SK-N-SH (cell line): ENCODE results near the gene VIPR2. TPM values are rescaled to one million over a fixed set of nuclear protein-coding genes. Genes with fewer than 3 reads are reported as not detected.

Experiments
- CTCF ChIA-PET: fragments of 300-600, 350-600 bp; formaldehyde crosslinking; extraction: SDS; loops from one replicate; lab custom pipeline; 2021; lab: Yijun Ruan, JAX
- POLR2A ChIA-PET: fragments of 350-600 bp; sonication (Branson Sonifier 250); formaldehyde crosslinking; extraction: SDS; loops from one replicate; lab custom pipeline; 2020; ENCODE audit warnings: antibody characterized with exemption, inconsistent platforms; lab: Yijun Ruan, JAX
- DNase-seq: peaks from one replicate; pipeline ENCODE4 v3.0.0; 2012
- H2AFZ ChIP-seq: fragments of 200-600 bp; sonication (generic); 2 replicates; pipeline ENCODE4 v1.8.1; 2016; ENCODE audit warnings: antibody characterized with exemption, mild to moderate bottlenecking, low read depth
- H3F3A ChIP-seq: fragments of 200-600 bp; sonication (generic); replicated peaks from 2 replicates; pipeline ENCODE3; 2016; ENCODE audit warnings: antibody characterized with exemption, mild to moderate bottlenecking; ENCODE audit not compliant: insufficient read depth
- H3K27ac ChIP-seq, 2 experiments: fragments of 200-500 bp in 1 of 2; fragments of 200-600 bp in 1 of 2; sonication (Bioruptor generic) in 1 of 2; sonication (generic), shearing (Covaris generic) in 1 of 2; 2 replicates each; pipeline versions ENCODE4 v1.5.1 to v1.6.1; 2014 to 2016; ENCODE audit warnings: low read depth in 2 of 2, inconsistent platforms in 1 of 2, low read length in 1 of 2, mild to moderate bottlenecking in 1 of 2, mixed read lengths in 1 of 2
- H3K27me3 ChIP-seq: fragments of 200-600 bp; sonication (generic), shearing (Covaris generic); 2 replicates; pipeline ENCODE4 v1.6.1; 2016; ENCODE audit warnings: mixed run types; ENCODE audit not compliant: insufficient read depth
- H3K36me3 ChIP-seq, 2 experiments: fragments of 200-500 bp in 1 of 2; fragments of 200-600 bp in 1 of 2; sonication (Bioruptor generic) in 1 of 2; sonication (generic) in 1 of 2; replicated peaks in 1 of 2; 2 replicates each; pipeline versions ENCODE3 to v1.5.1; 2014 to 2016; ENCODE audit warnings: low read length in 1 of 2, mild to moderate bottlenecking in 1 of 2; ENCODE audit not compliant: insufficient read depth in 2 of 2, control insufficient read depth in 1 of 2
- H3K4me1 ChIP-seq, 2 experiments: fragments of 200-500 bp in 1 of 2; fragments of 200-600 bp in 1 of 2; sonication (Bioruptor generic) in 1 of 2; sonication (generic), shearing (Covaris generic) in 1 of 2; 2 replicates each; pipeline versions ENCODE4 v1.5.1 to v1.6.1; 2014 to 2016; ENCODE audit warnings: low read depth in 1 of 2, low read length in 1 of 2, mixed run types in 1 of 2; ENCODE audit not compliant: insufficient read depth in 2 of 2, control insufficient read depth in 1 of 2
- H3K4me2 ChIP-seq: fragments of 200-600 bp; sonication (generic), shearing (Covaris generic); 2 replicates; pipeline ENCODE4 v1.6.1; 2017; ENCODE audit warnings: mixed run types
- H3K4me3 ChIP-seq, 2 experiments: fragments of 200-500 bp in 1 of 2; fragments of 200-600 bp in 1 of 2; sonication (Bioruptor generic) in 1 of 2; sonication (generic), shearing (Covaris generic) in 1 of 2; 2 replicates each; pipeline versions ENCODE4 v1.5.1 to v1.8.1; 2014 to 2016; ENCODE audit warnings: low read depth in 2 of 2, inconsistent platforms in 1 of 2, low read length in 1 of 2, mild to moderate bottlenecking in 1 of 2, mixed read lengths in 1 of 2, moderate library complexity in 1 of 2
- H3K79me2 ChIP-seq: fragments of 200-600 bp; sonication (generic); 2 replicates; pipeline ENCODE4 v1.8.1; 2017; ENCODE audit warnings: mild to moderate bottlenecking; ENCODE audit not compliant: insufficient read depth
- H3K9ac ChIP-seq: fragments of 200-600 bp; sonication (generic); 2 replicates; pipeline ENCODE4 v1.6.1; 2017; ENCODE audit warnings: mixed run types
- H3K9me2 ChIP-seq: fragments of 200-600 bp; sonication (generic); 2 replicates; pipeline ENCODE4 v1.6.1; 2017; ENCODE audit warnings: mixed run types
- H3K9me3 ChIP-seq: fragments of 200-600 bp; sonication (generic); 2 replicates; pipeline ENCODE4 v1.6.1; 2017; ENCODE audit warnings: mixed run types, mild to moderate bottlenecking, moderate library complexity
- H4K20me1 ChIP-seq: fragments of 200-600 bp; sonication (generic); 2 replicates; pipeline ENCODE4 v1.6.1; 2017; ENCODE audit warnings: mild to moderate bottlenecking, mixed run types; ENCODE audit not compliant: insufficient read depth
- CHD2 ChIP-seq: fragments of 150-350 bp; IDR thresholded peaks from 2 replicates; pipeline ENCODE4 v1.6.1; 2018; ENCODE audit warnings: low read length; ENCODE audit not compliant: partially characterized antibody
- FOXJ3 ChIP-seq: sonication (generic); formaldehyde crosslinking; IDR thresholded peaks from 2 replicates; pipeline ENCODE4 v1.5.1; 2020; ENCODE audit warnings: mild to moderate bottlenecking, missing genetic modification reagents
- GABPA ChIP-seq: IDR thresholded peaks from 2 replicates; pipeline ENCODE4 v1.4.0; 2012; ENCODE audit warnings: low read depth, mild to moderate bottlenecking
- GATA2 ChIP-seq: sonication (generic); formaldehyde crosslinking; IDR thresholded peaks from 2 replicates; pipeline ENCODE4 v1.5.0; 2020; ENCODE audit warnings: mild to moderate bottlenecking, missing genetic modification reagents
- JUND ChIP-seq: IDR thresholded peaks from 2 replicates; pipeline ENCODE4 v1.4.0; 2012
- MEF2A ChIP-seq: IDR thresholded peaks from 2 replicates; pipeline ENCODE4 v1.4.0; 2012; ENCODE audit warnings: low read depth, borderline replicate concordance
- MXI1 ChIP-seq: IDR thresholded peaks from 2 replicates; pipeline ENCODE4 v1.6.1; 2012; ENCODE audit warnings: mild to moderate bottlenecking, low read depth, low read length, improper control_type of control experiment
- NRF1 ChIP-seq: IDR thresholded peaks from 2 replicates; pipeline ENCODE4 v1.6.1; 2012; ENCODE audit warnings: low read depth, mild to moderate bottlenecking, low read length
- POLR2AphosphoS5 ChIP-seq: IDR thresholded peaks from 2 replicates; pipeline ENCODE4 v1.6.1; 2012; ENCODE audit warnings: low read depth, low read length
- RCOR1 ChIP-seq: fragments of 150-350 bp; IDR thresholded peaks from 2 replicates; pipeline ENCODE4 v1.6.1; 2017; ENCODE audit warnings: antibody characterized with exemption, low read length
- RFX5 ChIP-seq: IDR thresholded peaks from 2 replicates; pipeline ENCODE4 v1.6.1; 2012; ENCODE audit warnings: mild to moderate bottlenecking, improper control_type of control experiment, low read length
- RXRA ChIP-seq: IDR thresholded peaks from 2 replicates; pipeline ENCODE4 v1.4.0; 2012; ENCODE audit warnings: low read depth, mild to moderate bottlenecking, borderline replicate concordance
- TAF1 ChIP-seq: IDR thresholded peaks from 2 replicates; pipeline ENCODE4 v1.6.1; 2012; ENCODE audit warnings: low read depth, mild to moderate bottlenecking, low read length, moderate library complexity, borderline replicate concordance
- YY1 ChIP-seq: IDR thresholded peaks from 2 replicates; pipeline ENCODE4 v1.4.0; 2012; ENCODE audit warnings: low read depth, mild to moderate bottlenecking
- WGBS: methylation state at CpG from one replicate; pipeline ENCODE4 v1.1.6; 2017; ENCODE audit warnings: low lambda C conversion rate; 5-methylcytosine and 5-hydroxymethylcytosine counted together
- polyA plus RNA-seq, 3 experiments: library from polyadenylated mRNA; depleted of rRNA; stranded (reverse); fragments of >200 nt; gene quantifications; 2 replicates each; pipeline ENCODE4 v1.2.3, GENCODE V29; 2012
- TF ChIP-seq, protein P1 (sequence below): IDR thresholded peaks from 2 replicates; pipeline ENCODE4 v1.4.0; 2012; ENCODE audit warnings: low read depth, borderline replicate concordance
- TF ChIP-seq, protein P2 (sequence below): fragments of 150-350 bp; IDR thresholded peaks from 2 replicates; pipeline ENCODE4 v1.6.1; 2017; ENCODE audit warnings: antibody characterized with exemption, low read length, low read depth, borderline replicate concordance

Gene VIPR2
- polyA plus RNA-seq, 1 of the 3 experiments (the other 2 are of a cell fraction), result not detected

DNA sequence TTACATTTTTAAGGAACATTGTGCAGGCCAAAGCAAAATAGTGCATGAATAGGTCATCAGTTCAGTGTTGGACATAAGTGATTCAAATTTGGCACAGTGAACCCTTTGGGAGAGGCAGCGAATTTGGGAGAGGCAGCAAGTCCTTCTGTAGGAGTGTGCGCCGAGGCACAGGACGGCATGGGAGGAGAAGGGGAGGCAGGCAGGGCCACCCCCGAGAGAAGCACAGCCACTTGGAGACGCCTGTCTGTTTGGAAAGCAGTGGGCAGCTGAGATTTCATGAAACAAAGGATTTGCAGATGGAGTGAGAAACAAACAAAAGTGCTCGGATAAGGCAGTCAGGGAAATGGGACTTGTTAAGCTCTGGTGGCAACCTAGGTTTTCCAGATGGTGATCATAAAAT lies 30.6 kb downstream of the VIPR2 start:
- Histone ChIP-seq H3K9me3 (peaks cover 12% of the 10 kb centered on the region; the same call in 1 of the 2 replicates), H3K27ac (no peak overlapping the region), H4K20me1 (no peaks in the 10 kb centered on the region), H3K4me2 (no peak overlapping the region), H3K36me3 (no peaks in the 10 kb centered on the region), H3K4me1 (peaks cover 0 to 17% of the 10 kb centered on the region in 2 experiments; a peak in 1 of 4 replicates), H3K79me2 (no peaks in the 10 kb centered on the region), H3K9ac (no peak overlapping the region), H3K27me3 (no peaks in the 10 kb centered on the region), H3K4me3 (no peak overlapping the region), H3F3A (no peaks in the 10 kb centered on the region), H2AFZ (no peak overlapping the region), H3K9me2 (no peaks in the 10 kb centered on the region)
- TF ChIP-seq GATA2 (CRISPR knock-in tag) (no peak), NRF1 (no peak), CHD2 (no peak)
- no peak for DNase-seq
- ChIA-PET POLR2A (no interaction called here), CTCF (no interaction called here)
- WGBS, result 44% methylated on average over 7 of the region's 7 CpGs

DNA sequence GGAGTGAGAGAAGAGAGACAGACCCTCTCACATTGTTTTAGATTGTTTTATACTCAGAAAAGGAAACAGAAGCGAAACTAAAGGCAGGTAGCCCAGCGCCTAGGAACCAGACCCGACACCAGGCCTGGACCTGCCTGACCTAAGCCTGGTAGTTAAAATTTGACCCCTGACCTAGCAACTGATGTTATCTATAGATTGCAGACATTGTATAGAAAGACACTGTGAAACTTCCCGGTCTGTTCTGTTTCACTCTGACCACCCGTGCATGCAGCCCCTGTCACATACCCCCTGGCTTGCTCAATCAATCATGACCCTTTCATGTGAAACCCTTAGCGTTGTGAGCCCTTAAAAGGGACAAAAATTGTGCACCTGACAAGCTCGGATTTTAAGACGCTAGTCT lies 31.6 kb downstream of the VIPR2 start:
- no peaks in the 10 kb centered on the region for H3K27me3 ChIP-seq
- H4K20me1 ChIP-seq, result no peaks in the 10 kb centered on the region
- H3K36me3 ChIP-seq, result no peaks in the 10 kb centered on the region
- TF ChIP-seq JUND, result no peak
- no peak for TF ChIP-seq FOXJ3
- no peak for TF ChIP-seq MEF2A
- TF ChIP-seq, protein P1, sequence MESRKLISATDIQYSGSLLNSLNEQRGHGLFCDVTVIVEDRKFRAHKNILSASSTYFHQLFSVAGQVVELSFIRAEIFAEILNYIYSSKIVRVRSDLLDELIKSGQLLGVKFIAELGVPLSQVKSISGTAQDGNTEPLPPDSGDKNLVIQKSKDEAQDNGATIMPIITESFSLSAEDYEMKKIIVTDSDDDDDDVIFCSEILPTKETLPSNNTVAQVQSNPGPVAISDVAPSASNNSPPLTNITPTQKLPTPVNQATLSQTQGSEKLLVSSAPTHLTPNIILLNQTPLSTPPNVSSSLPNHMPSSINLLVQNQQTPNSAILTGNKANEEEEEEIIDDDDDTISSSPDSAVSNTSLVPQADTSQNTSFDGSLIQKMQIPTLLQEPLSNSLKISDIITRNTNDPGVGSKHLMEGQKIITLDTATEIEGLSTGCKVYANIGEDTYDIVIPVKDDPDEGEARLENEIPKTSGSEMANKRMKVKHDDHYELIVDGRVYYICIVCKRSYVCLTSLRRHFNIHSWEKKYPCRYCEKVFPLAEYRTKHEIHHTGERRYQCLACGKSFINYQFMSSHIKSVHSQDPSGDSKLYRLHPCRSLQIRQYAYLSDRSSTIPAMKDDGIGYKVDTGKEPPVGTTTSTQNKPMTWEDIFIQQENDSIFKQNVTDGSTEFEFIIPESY, result no peak
- no peak for TF ChIP-seq MXI1
- TF ChIP-seq RCOR1, result no peak
- no peak for TF ChIP-seq GATA2 (CRISPR knock-in tag)
- no peak for TF ChIP-seq POLR2AphosphoS5
- no peak for TF ChIP-seq YY1
- TF ChIP-seq RFX5, result no peak
- TF ChIP-seq, protein P2, sequence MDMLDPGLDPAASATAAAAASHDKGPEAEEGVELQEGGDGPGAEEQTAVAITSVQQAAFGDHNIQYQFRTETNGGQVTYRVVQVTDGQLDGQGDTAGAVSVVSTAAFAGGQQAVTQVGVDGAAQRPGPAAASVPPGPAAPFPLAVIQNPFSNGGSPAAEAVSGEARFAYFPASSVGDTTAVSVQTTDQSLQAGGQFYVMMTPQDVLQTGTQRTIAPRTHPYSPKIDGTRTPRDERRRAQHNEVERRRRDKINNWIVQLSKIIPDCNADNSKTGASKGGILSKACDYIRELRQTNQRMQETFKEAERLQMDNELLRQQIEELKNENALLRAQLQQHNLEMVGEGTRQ, result no peak
- no peak for TF ChIP-seq GABPA
- TF ChIP-seq RXRA, result no peak
- TF ChIP-seq TAF1, result no peak
- TF ChIP-seq, all 33 proteins: peak for 0
- WGBS, result 37% methylated on average over 8 of the region's 8 CpGs
- POLR2A ChIA-PET, result no interaction called here
- Histone ChIP-seq H3K79me2 (no peaks in the 10 kb centered on the region), H3K9ac (no peak overlapping the region), H3K4me2 (no peak overlapping the region), H3K9me3 (peaks cover 12% of the 10 kb centered on the region; the same call in 1 of the 2 replicates), H3K4me1 (peaks cover 0 to 28% of the 10 kb centered on the region in 2 experiments; a peak in 2 of 4 replicates), H3K4me3 (no peak overlapping the region), H3K9me2 (no peaks in the 10 kb centered on the region), H3F3A (no peaks in the 10 kb centered on the region), H3K27ac (no peak overlapping the region), H2AFZ (no peak overlapping the region)
- CTCF ChIA-PET, result interaction anchor here (0.6 kb wide), 1 partner anchor 45 kb away, joined by 3 read pairs; no protein-coding TSS in a partner anchor
- DNase-seq, result no peak
